GM19463 (cell line): ENCODE data around the gene TPSG1.
"Not testable (repeated sequence)": the region's sequence is repeated elsewhere in the genome, so short reads cannot be mapped to it uniquely, and the experiment has no call there.

Experiments used
- ATAC-seq: cut with Tn5 transposase; IDR thresholded peaks from one replicate; pipeline ENCODE4 v1.9.1; 2021; ENCODE audit warnings: mild to moderate bottlenecking, moderate library complexity; ENCODE audit not compliant: unreplicated experiment

TPSG1 gene

GRCh38 chr16:1232049-1232748, 7.1 kb upstream of the TPSG1 start:
- ATAC-seq: not testable (repeated sequence)

DNA sequence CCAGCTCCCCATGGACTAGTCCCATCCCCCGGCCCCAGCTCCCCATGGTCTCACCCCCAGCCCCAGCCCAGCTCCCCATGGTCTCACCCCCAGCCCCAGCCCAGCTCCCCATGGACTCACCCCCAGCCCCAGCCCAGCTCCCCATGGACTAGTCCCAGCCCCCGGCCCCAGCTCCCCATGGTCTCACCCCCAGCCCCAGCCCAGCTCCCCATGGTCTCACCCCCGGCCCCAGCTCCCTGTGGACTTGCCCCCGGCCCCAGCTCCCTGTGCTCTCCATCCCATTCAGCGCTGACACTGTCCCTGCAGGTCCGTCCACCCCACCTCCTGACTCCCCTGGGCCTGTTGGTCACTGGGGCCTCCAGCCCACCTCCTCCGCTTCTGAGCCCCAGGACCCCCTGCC, 6.2 kb upstream of the TPSG1 start:
- ATAC-seq: not testable (repeated sequence)

DNA sequence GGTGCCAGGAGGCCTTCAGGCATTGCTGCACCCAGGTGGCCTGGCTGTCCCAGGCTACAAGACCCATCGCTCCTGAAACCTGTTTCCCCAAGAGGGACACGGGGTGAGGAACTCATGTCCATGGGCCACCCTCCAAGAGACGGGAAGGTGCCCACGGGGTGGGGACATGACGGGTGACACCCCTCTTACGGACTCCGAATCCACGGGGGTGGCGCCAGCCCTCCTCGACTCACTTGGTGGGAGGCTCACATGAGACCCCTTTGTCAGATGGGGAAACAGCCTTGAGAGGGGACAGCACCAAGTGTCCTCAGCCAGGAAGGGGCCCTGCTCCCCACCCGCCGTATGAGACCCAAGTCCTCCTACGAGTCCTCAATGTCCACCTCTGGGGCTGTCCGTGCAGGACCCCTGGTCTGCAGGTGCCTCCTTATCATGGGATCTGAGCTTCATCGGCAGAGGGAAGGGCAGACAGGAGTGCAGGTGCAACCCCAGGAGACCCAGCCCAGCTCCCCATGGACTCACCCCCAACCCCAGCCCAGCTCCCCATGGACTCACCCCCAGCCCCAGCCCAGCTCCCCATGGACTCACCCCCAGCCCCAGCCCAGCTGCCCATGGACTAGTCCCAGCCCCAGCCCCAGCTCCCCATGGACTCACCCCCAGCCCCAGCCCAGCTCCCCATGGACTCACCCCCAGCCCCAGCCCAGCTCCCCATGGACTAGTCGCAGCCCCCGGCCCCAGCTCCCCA, 5.6 kb upstream of the TPSG1 start:
- ATAC-seq: not testable (repeated sequence)

GRCh38 chr16:1230084-1230470, 5.0 kb upstream of the TPSG1 start, which contains the start of gene TPSB2:
TPSB2 (minus strand) TSS chr16:1230184; CDS start chr16:1229951, 233 bp downstream.
- not testable (repeated sequence) for ATAC-seq

- ATAC-seq: not testable (repeated sequence)
Observed at GRCh38 chr16:1229476-1229875, 4.4 kb upstream of the TPSG1 start.

GRCh38 chr16:1228227-1228626, 3.2 kb upstream of the TPSG1 start:
- ATAC-seq: not testable (repeated sequence)

DNA sequence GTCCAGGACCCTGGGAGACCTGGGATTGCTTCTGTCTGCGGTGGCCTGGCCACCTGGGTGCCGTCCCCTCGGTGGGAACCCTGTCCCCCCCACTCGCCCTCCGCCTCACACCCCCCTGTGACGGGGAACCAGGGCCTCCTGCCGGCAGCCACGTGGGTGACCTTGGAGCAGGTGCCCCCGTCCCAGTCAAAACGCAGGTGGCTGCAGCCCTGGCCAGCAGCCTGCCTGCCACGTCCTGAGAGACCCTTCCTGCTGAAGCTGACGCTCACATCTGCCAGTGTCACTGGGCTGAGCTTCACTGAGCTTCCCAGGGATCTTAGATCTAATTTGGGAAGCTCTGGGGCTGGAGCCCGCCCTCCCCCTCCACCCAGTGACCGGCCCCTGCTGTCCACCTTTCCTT, 1.6 kb upstream of the TPSG1 start:
- not testable (repeated sequence) for ATAC-seq

DNA sequence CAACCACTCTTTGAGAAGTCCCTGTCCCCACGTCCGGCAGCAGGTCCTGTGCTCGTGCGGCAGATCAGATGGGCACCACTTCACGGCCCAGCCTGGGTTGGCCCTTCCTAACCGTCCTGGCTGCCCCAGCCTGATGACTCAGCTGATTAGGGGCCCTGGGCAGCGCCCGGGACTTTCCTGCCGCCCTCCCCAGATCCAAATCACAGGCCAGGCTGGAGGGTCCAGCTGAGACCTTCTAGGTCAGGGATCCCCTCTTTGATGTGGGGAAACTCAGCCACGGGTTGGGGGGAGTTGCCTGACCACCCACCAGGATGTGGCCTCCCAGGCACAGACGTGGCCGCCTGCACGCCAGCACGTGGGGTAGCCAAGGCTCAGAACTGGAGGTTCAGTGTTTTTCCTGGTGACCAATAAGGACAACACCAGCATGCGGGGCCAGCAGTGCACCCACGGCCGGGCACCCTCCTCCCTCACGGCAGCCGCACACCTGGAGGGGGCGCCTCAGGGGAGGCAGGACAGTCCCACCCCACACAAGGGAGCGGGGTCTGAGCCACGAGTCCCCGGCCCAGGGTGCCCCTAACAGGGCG, 752 bp upstream of the TPSG1 start:
- ATAC-seq: not testable (repeated sequence)

DNA sequence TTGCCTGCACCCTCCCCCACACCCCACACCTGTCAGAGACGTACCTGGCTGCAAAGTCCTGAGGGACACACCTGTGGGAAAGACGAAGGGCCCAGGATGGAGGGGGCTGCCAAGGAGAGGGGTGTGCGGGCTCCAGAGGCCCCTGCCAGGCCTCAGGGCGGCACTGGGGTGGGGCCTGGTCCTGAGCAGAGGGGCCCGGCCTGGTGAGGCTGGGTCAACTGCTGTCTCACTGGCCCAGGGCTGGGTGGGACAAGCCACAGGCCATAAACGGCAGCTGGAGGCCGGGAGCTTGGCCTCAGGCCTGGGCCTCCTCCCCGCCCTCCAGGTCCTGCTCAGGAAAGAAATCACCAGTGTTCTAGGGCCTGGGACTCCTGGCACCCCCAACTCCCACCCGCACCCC, 510 bp downstream of the TPSG1 start:
- no peak for ATAC-seq

- ATAC-seq: no peak
Observed at GRCh38 chr16:1223355-1224214, 1.5 kb downstream of the TPSG1 start.

DNA sequence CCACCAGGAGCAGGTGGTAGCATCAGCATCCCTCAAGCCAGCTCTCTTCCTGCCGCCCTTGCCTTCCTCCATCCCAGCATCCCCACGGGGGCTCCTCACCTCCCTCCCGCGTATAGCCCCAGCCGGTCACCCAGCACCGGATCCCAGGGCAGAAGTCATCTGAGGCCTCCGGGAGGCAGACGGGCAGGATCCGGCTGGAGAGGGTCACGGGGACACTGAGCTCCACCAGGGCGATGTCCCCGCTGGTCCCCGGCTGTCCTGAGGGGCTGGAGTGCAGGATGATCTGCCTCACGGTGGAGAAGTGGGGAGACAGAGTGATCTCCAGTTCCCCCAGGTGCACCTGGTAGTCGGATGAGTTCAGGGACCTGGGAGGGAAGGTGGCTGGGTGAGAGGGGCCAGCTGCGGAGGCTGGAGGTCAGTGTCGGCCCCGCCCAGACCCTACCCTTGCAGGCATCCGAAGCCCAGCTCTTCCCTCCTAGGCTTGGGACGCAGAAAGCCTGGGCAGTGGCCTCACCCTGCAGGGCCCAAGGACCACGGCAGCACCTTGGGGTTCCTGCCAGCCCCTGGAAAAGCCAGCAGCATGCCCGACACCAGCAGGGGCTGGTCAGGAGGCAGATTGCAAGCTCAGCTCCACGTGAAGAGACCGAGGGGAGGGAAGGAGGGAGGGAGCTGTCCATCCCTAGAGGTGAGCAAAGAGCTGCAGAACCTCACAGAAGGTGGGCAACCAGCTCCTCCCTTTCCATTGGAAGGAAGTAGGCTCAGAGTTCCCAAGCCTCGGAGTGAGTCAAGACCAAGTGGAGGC, 2.3 kb downstream of the TPSG1 start:
- no peak for ATAC-seq

GRCh38 chr16:1221628-1222552, 3.2 kb downstream of the TPSG1 start:
- ATAC-seq: no peak

GRCh38 chr16:1220841-1221627, 4.0 kb downstream of the TPSG1 start:
- no peak for ATAC-seq

DNA sequence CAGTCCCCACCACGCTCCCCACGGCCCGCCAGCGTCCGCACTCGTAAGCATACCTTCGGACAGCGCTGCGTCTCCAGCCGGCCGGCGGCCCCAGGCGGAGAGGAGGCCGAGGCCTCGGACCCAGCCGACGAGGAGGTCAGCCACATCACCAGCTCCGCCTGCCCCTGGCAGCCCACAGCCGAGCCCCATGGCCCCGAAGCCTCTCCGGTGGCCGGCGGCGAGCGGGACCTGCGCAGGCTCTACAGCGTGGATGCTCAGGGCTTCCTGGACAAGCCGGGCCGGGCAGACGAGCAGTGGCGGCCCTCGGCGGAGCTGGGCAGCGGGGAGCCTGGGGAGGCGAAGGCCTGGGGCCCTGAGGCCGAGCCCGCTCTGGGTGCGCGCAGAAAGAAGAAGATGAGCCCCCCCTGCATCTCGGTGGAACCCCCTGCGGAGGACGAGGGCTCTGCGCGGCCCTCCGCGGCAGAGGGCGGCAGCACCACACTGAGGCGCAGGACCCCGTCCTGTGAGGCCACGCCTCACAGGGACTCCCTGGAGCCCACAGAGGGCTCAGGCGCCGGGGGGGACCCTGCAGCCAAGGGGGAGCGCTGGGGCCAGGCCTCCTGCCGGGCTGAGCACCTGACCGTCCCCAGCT, 4.9 kb downstream of the TPSG1 start:
- ATAC-seq: no peak

DNA sequence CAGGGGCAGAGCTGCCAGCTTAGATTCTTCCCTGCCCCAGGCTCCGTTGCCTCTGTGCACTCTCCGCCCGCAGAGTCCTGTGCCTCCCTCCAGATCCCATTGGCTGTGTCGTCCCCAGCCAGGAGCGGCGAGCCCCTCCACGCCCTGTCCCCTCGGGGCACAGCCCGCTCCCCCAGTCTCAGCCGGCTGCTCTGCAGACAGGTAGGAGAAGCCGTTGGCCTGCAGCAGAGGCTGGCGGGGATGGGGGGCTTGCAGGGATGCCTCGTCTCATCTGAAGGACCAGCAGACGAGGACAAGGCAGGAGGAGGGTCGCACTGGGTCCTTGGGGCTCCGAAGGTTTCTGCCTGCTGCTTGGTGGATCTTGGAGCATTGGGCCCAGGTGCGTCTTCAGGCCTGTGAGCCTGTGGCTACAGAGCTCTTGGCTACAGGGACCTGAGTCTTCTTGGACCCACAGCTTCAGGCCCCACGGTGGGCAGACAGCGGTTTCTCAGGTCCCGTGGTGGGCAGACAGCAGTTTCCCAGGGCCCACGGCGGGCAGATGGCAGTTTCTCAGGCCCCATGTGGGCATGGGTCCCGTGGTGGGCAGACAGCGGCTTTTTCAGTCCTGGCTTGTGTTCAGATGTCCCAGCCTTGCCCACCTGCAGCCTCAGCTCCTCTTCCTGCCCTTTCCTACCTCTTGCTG, 6.0 kb downstream of the TPSG1 start:
- no peak for ATAC-seq

DNA sequence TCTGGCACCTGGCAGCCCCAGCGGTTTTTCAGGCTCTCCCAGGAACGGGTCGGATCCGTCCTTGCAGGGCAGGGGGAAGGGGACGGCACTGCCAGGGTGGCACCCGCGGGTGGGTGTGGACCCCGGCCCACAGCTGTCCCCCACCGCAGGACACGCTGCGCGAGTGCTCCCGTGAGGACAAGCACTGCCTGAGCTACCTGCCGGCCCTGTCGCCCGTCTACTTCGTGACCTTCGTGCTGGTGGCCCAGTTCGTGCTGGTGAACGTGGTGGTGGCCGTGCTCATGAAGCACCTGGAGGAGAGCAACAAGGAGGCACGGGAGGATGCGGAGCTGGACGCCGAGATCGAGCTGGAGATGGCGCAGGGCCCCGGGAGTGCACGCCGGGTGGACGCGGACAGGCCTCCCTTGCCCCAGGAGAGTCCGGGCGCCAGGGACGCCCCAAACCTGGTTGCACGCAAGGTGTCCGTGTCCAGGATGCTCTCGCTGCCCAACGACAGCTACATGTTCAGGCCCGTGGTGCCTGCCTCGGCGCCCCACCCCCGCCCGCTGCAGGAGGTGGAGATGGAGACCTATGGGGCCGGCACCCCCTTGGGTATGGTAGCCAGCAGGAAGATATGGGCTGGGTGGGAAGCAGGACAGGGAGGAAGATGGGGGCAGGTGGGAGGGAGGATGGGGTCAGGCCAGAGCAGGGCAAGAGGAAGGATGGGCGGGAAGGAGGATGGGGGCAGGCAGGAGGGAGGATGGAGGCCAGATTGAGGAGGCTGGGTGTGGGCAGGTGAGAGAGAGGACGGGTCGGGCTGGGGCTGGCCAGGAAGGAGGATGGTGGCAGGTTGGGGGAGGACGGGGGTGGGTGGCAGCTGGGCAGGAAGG, 6.8 kb downstream of the TPSG1 start:
- no peak for ATAC-seq
